Measurements from ENCODE around the gene ARHGEF16.
A peak's percentile ranks its signal among the peaks of the same experiment; 100 is the strongest.

Gene ARHGEF16

DNA sequence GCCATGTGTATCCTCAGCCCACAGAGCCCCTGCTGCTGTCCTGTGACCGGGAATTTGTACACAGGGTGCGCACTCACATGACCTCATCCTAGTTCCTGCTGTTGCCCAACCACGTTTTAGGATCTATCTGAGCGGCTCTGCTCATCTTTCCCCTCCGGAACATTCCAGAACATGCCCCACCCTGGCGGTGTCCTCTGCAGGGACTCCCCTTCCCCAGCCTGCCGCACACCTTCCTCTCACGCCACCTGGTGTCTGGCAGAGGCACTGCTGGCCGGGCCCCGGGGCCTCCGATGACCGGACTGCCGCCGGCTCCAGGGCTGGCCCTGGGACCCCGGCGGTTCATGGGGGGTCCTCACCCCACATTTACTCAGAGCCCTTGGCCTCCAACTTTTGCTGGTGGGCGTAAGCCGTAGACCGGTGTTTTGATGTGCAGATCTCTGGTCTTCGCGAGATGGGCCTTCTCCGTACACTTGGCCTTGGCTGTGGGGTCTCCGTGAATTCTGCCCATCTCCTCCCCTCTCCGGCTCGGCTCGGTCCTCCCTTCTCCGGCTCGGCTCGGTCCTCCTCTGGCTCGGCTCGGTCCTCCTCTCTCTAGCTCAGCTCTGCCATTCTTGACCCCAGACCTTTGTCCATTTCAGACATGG is 29.5 kb downstream of the ARHGEF16 start:
- peak; percentile 58 for DNase-seq

- DNase-seq, result no peak
Observed at GRCh38 chr1:3485016-3485415, 30.6 kb downstream of the ARHGEF16 start.

DNA sequence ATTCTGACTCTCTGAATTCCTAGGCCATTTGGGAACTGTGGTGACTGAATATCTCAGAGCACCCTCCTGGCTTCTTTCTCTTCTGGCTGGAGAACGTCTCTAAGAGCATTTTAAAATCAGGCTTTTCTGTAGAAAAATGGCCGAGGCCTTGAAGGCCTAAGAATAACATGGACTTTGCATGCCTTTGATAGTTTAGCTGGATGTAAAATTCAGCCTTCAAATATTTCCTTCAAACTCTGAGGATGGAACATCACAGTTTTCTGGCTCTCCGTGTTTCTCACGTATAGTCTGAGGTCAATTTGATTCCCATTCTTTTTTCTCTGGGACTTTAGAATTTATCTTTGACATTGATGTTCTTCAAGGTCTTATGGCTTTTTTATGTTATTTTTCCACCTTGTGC is 34.0 kb downstream of the ARHGEF16 start:
- DNase-seq, result no peak

DNA sequence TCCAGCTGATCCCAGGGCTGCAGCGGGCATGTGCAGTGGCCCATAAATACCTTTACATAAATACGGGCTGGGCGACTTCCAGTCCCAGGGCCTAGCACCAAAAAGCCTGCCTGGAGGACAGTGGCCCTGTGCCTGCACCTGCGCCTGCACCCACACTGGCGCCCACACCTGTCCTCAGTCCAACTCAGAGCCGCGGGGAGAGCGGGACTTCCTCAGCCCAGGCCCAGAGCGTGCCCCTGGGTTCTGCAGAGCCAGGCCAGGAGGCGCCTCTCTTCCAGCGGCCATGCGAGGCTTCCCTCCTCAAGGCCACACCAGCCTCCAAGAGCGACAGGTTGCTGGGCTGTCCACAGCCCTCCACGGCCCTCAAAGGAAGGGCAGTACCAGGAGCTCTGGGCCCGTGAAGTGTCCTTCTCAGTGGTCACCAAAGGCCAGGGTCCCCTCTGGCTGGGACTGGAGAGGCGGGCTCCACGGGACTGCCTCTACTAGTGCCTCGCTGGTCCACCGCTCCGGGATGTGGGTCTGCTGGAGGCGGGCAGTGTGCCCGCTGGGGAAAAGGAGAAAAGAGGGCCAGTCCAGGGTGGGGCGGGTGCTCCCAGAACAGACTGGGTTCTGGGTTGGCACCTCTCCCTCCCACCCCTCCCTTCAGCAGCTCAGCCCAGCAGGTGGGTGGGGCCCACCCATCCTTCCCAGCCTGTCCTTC is 35.7 kb downstream of the ARHGEF16 start:
- DNase-seq, result no peak

DNA sequence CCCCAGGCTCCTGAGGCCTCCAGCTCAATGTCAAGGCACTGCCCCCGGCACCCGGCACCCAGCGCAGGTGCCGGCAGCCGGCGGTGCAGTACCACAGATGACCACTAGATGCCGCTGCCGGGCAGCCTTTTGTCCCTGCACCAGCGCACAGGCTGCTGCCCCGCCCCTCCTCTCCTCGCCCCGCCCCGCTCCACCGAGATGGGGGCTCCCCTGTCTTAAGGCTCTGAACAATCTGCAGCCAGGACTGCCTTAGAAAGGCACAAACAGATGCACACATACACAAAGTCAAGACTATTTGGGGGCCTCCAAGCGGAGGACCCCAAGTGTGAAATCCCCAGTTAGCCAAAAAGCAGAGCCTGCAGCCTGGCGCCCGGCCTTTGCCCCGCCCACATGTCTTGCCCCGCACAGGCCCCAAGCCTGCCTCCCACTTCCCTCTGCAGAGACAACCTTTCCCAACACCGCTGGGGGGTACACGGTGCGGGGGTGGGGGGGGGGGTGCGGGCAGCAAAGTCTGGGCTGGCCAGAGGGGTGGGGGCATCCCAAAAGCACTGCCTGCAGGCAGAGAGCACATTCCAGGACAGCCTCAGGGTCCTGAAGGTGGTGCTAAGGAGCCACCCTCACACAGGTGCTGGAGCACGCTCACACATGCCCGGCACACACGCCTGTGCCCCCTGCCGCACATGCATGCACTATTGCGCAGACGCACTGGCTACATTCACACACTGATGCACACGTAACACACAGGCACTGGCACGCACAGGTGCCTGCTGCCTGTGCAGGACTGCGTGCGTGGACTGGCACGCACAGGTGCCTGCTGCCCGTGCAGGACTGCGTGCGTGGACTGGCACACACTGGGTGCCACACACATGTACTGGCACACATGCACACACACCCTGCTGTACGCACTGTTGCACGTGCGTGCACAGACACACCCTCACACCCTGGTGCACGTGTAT is 37.1 kb downstream of the ARHGEF16 start:
- DNase-seq, result peak; percentile 89

GRCh38 chr1:3492545-3493246 is 38.2 kb downstream of the ARHGEF16 start:
- DNase-seq, result no peak

DNA sequence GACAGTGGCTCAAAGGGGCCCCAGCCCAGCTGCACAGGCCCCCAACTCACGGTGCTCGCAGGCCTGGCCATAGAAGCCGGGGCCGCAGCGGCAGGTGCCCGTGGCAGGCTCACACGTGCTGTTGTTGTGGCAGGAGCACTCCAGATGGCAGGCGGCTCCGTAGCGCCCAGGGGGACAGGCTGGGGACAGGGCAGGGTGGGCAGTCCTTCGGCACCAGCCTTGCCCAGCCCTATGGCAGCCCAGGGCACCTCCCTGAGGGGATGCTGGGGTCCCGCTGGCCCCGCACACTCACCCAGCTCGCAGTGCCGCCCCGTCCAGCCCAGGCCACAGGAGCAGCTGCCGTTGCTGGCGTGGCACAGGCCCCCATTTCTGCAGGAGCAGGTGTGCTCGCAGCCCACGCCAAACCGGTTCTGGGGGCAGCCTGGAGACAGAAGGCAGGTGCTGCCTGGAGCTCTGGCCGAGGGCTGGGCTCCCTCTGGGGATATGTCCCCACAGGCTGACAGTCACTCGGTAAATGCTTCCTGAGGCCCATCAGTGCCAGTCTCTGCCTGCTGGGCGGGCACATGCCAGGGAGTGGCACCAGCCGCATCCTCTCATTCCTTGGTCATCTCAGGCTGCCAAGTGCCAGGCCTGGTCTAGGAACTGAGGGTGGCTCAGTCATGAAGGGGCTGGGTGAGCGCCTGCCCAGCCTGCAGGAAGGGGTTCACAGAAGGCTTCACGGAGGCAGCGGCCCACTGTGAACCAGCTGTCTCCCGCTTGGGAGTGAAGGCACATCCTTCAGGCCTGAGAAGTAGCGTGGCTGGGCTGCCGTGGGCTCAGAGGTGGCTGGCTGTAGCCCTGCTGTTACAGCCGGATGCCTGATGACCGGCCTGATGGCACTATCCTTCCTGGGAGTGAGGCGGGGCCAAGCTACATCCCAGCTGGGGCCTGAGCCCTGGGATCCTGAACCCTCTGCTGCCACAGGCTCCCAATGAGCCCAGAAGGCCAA is 40.1 kb downstream of the ARHGEF16 start:
- no peak for DNase-seq

DNA sequence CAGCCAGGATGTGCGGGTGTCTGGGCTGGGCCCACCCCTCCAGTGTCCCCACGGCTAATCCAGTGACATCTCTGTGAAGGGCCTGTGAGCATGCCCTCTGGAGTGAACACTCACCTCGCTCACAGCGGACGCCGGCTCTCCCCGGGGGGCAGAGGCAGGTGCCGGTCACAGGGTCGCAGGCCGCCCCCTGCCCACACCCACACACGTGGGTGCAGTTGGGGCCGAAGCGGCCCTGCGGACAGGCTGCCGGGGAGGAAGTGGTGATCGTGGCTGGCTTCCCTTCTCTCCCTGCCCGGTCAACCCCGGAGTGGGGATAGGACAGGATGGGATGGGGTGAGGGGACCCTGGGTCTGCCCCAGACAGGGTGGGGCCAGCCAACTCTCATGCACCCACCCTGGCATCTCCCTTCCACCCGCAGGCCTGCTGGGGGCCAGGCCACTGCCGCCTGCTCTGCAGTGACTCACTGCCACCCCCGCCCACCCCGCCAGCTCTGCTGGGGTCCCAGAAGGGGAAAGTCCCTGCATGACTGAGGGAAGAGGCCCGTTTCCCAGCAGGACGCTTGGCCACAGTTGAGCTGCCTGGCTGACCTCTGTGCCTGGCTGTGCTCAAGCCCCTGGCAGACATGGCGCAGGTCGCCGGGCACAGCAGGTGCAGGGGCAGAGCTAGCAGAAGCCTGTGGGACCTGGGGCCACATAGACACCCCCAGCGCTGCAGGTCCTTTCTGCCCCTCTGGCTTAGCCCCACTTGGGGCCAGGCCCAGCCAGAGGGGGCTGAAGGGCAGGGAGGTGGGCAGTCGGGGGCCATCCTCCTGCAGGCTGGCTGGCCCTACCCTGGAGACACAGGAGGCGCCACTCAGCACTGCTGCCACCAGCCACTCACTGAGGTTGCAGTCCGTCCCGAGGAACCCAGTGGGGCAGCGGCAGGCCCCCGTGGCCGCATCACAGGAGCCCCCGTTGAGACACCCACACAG is 41.6 kb downstream of the ARHGEF16 start:
- no peak for DNase-seq

- no peak for DNase-seq
Observed at GRCh38 chr1:3496916-3497315, 42.5 kb downstream of the ARHGEF16 start.

DNA sequence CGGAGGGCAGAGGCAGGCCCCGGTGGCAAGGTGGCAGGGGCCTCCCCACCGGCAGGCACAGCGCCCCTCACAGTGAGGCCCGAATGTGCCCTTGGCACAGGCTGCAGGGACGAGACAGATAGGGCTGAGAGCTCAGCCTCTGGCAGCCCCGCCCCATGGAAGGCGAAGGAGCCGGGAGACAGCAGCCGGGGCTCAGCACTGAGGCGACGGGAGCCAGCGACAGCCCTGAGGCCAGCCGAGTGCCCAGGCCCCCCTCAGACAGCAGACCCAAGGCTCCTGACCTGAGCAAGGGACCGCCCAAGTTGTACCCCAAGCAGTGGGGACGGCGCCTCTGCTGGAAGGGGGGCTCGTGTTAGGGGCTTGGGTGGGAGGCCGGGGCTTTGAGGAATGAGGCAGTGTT is 43.1 kb downstream of the ARHGEF16 start:
- no peak for DNase-seq

DNA sequence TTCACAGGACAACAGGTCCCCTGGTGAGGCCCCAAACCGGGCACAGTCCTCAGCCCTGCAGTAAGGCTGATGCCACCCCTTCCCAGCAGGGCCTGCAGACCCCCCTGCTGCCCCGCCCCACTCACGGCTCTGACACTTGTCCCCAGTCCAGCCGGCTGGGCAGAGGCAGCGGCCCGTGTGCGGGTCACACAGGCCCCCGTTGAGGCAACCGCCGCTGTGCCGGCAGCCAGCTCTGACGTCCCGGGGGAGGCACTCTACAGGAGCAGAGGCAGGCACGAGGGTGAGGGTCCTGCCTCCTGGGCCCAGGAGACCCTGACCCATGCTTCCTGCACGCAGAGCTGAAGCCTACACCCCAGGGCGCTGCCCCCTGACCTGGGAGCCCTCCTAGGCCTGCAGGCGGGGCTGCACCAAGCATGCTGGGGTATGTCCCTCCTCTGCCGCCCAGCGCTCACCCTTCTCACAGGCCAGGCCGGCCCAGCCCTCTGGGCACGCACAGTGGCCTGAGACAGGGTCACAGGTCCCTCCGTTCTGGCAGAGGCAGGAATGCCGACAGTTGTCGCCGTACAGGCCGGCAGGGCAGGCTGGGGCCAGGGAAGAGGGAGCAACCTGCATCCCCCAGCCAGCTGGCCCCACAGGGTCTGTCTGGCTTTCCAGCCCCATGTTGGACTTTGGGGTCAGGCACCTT is 43.9 kb downstream of the ARHGEF16 start:
- DNase-seq, result no peak

DNA sequence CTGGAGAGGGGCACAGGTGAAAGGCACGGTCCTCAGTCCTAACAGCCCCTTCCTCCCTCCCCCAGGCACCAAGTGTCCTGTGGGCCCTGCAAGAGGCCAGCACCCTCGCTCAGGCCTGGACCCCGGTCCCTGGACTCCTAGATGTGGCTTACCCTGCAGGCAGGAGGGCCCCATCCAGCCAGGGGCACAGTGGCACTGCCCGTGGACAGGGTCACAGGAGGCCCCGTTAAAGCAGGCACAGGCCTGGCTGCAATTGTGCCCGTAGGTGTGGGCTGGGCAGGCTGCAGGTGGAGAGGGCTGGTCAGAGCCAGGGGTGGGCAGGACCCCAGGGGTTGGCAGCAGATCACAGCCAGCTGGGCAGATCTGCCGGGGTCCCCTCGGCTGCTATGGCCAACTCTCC is 44.5 kb downstream of the ARHGEF16 start:
- DNase-seq, result no peak

GRCh38 chr1:3499611-3500010 is 45.1 kb downstream of the ARHGEF16 start:
- DNase-seq, result no peak

- no peak for DNase-seq
Observed at GRCh38 chr1:3500265-3500835, 45.9 kb downstream of the ARHGEF16 start.

- DNase-seq, result no peak
Observed at GRCh38 chr1:3501437-3501836, 47.0 kb downstream of the ARHGEF16 start.

DNA sequence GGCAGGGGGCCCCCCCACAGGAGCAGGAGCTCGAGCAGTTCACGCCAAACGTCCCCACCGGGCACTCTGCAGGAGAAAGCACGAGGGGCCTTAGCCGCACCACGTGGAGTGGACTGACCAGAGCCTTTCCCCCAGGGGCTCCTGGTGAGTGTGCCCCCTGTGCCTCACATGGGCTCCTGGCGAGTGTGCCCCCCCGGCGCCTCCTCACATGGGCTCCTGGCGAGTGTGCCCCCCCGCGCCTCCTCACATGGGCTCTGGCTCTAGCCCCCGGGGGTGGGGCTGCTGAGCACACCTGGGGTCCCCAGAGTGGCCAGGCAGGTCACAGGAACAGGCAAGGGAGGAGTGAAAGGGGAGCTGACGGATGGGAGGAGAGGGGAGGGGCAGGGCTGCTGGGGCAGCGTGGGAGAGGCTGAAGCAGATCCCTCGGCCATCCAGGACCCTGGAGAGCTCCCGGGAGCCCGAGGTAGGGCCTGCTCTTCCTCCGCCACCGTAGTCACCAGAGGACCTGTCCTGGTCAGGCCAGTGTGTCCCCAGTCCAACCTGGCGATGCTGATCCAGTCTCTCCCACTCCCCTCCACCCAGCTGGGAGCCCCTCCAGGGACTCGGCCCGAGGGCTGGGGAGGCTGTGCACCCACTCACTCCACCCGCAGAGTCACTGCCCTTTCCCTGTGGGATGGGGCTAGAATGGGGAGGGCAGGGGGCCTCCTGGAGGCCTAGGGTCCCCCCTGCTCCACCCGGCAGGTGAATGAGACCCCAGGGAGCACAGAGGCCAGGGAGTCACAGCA is 47.6 kb downstream of the ARHGEF16 start:
- peak; percentile 71 for DNase-seq

DNA sequence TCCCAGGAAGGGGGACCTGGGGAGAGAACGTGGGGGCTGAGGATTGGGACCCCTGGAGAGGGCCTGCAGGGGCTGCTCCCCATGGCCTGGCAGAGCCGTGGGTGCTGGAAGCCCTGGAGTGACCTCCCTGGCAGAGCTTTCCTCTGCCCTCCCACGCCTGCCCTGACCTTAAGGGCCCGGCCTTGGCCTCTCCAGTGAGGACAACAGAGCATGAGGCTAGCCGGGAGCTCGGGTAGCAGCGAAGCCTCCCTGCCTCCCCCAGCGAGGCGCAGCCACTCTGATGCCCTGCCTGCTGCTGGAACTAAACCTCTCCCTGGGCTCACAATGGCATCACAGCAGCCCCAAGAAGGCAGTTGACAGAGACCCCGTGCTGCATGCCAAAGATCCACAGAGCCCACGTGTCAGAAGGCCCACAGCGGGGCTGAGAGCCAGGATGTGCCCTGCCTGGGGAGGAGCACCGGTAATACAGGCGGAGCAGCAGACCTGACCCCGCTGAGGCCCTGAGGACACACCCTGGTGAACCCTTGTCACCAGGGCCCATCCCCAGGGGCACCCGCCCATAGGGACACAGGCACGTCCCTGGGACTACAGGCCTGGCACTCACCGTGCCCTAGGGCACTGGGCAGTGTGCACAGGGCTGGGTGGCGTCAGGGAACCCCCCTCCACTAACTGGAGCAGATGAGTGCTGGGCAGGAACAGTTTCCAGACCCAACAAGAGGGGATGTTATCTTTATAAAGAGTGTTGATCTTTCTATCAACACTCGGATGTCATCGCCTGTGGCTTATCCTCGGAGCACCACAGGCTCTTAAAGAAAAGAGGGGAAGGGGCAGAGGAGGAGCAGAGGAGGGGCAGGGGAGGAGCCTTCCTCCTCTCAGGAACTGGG is 48.4 kb downstream of the ARHGEF16 start:
- DNase-seq, result no peak

- DNase-seq, result no peak
Observed at GRCh38 chr1:3503525-3503886, 49.0 kb downstream of the ARHGEF16 start.

All from right forelimb (tissue), 1 donor.